CMK (cell line): ENCODE data around the gene POTEG.
"Not testable (repeated sequence)": the region's sequence is repeated elsewhere in the genome, so short reads cannot be mapped to it uniquely, and the experiment has no call there.

Experiments
- DNase-seq: peaks from one replicate; pipeline ENCODE4 v3.0.0-alpha.2; 2010; ENCODE audit warnings: low read depth

The POTEG gene

GRCh38 chr14:19434241-19434640, at the start of gene POTEG:
TSS of gene POTEG (minus strand) at chr14:19434341. CDS start at chr14:19434289, 52 bp downstream.
- DNase-seq: not testable (repeated sequence)

DNA sequence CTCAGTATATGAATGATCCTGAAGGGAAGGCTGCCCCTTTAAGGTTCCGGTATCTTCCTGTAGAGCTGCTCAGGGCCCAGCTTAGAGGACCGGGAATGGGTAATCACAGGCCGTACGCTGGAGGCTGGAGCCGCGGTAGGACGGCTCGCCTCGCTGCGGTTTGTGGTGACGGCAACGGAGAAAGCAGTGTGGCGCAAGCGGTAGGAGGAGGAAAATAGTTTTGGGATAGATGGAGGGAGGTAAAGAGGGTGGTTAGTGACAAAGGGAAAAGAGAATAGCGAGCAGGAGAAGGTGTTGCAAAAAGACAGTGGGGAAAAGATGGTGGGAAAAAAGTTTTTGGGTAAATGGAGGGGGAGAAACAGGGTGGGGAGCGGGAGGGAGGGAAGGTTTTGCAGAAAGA, 48.0 kb upstream of the POTEG start:
- not testable (repeated sequence) for DNase-seq

DNA sequence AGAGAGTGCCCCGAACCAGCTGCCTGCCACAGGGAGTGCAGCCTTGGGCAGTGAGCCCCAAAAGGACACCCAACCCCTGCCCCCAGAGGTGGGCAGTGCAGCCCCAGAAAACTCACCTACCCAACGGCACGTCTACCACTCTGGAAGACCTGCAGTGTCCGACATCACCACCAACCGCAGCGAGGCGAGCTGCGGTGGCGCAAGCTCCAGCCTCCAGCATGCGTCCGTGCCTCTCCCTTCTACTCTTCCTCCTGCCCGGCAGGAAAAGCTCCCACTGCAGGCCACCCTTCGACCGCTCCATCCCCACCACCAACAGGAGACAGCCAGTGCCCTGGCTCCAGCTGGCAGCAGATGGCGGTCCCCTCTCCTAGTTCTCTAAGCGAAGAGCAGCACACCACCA, 47.3 kb upstream of the POTEG start:
- DNase-seq: not testable (repeated sequence)

DNA sequence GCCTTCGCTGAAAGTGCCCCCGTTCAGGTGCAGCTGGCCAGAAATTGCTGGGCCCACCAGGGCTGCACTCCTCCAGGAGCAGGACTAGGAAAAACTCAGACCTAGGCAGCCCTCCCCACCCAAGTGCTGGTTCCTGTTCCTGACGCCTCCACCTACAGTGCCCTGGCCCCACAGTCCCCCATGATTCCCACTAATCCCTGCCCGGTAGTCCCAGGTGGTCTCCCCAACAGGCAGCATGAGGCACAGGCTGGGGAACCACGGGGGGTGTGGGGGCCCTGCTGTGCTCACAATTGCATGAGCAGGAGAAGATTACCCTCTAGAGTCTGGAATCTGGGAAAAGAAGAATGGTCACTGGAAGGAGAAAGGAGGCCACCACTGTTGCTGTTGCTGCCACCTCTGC, 46.4 kb upstream of the POTEG start:
- DNase-seq: not testable (repeated sequence)

DNA sequence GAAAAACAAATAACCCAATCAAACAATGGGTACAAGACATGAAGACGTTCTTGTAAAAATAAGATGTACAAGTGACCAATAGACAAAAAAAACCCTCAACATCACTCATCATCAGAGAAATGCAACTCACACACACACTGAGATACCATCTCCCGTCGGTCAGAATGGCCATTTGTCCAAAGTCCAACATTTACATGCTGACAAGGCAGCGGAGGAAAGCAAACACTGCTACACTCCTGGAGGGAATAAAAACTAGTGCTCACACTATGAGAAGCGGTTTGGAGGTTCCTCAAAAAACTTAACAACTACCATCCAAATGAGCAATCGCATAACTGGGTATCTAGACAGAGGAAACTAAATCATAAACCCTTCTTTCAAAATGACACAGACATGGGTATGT, 11.6 kb upstream of the POTEG start:
- DNase-seq: not testable (repeated sequence)

GRCh38 chr14:19439826-19440225, 5.7 kb upstream of the POTEG start:
- not testable (repeated sequence) for DNase-seq

- DNase-seq: not testable (repeated sequence)
Observed at GRCh38 chr14:19439219-19439618, 5.1 kb upstream of the POTEG start.

- not testable (repeated sequence) for DNase-seq
Observed at GRCh38 chr14:19437126-19437443, 2.9 kb upstream of the POTEG start.

DNA sequence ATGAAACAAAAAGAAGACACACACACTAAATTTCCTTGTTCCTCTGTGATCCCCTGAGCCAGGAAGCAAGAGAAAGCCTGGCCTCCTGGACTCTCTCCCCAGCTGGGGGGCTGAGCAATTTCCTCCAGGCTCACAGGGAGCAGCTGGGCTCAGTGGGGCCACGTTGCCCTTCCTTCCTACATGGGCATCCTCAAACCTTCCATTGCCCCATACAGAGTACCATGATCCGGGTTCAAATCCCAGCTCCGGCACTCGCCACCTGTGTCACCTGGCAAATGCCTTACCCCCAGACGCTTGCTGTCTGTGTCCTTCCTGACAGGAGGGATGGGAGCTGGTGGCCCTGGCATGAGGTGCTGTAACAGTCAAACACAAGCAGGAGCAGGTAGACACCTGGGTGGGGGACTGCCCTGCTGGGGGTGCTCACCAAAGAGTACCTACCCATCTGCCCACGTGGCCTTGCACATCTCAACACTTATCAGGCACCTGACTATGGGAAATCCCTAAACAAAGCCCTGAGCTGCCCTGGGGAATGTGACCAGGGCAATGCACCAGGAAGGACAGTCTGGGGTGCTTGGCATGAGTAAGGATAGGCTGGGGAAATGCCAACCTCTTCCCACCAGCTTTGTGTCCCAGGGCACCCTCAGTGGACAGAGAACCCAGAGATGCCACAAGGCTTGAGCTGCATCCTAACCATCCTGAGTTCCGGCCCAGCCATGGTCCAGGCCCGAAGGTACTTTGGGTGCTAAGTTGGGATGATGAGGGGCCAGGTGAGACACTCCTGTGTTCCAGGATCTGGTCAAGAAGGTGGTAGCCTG, 2.4 kb upstream of the POTEG start:
- DNase-seq: not testable (repeated sequence)

GRCh38 chr14:19435852-19436251, 1.7 kb upstream of the POTEG start:
- not testable (repeated sequence) for DNase-seq

DNA sequence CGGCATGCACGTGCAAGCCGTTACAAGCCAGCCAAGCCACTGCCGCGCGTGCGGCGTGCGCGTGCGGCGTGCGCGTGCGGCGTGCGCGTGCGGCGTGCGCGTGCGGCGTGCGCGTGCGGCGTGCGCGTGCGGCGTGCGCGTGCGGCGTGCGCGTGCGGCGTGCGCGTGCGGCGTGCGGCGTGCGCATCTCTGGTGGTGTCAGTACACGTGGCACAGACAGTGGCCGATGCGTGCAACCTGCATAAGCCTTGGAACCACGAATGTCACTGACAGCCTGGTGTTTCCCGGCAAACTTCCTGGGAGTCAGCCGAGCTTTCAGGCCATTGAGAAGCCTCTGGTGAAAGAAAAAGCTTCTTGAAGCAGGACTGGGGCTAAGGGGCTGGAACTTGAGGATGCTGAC, 750 bp upstream of the POTEG start:
- DNase-seq: not testable (repeated sequence)

DNA sequence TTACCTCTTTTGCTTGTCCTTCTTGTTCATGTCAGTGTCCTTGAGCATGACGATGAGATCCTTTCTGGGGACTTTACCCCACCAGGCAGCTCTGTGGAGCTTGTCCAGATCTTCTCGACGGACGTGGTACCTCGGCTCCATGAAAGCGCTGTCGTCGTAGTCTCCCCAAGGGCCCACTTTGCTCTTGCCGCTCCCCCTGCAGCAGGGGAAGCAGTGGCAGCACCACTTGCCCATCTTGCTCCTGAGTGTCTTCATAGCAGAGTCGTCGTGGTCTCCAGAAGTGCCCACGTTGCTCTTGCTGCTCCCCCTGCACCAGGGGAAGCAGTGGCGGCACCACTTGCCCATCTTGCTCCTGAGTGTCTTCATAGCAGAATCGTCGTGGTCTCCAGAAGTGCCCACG, 376 bp downstream of the POTEG start:
- not testable (repeated sequence) for DNase-seq

- not testable (repeated sequence) for DNase-seq
Observed at GRCh38 chr14:19408519-19408918, 25.6 kb downstream of the POTEG start.

DNA sequence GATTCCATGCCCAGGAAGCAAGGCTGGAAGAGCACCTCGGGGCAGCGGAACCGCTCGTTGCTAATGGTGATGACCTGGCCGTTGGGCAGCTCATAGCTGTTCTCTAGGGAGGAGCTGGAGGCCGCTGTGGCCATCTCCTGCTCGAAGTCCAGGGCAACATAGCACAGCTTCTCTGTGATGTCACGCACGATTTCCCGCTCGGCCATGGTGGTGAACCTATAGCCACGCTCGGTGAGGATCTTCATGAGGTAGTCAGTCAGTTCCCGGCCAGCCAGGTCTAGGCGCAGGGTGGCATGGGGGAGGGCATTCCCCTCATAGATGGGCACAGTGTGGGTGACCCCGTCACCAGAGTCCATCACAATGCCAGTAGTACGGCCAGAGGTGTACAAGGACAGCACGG, 32.0 kb downstream of the POTEG start:
- not testable (repeated sequence) for DNase-seq

GRCh38 chr14:19394727-19395126, 39.4 kb downstream of the POTEG start:
- DNase-seq: not testable (repeated sequence)

DNA sequence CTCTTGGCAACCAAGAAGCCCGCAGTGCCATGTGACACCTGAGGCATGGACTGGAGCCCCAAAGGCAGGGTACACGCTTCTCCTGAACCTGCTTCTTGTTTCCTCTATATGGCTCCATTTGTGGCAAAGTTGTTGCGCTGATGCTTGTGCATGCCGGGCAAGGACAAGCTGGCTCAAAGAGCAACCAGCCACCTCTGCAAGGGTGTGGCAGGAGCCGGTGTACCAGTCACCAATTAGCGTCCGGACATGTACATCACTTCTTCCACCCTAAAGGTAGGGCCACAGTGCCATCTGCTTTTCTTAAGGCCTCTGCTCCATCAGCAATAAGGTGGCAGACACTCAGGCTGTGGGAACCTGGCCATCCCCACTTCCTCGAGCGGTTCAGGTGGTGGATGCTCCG, 43.9 kb downstream of the POTEG start:
- DNase-seq: not testable (repeated sequence)

DNA sequence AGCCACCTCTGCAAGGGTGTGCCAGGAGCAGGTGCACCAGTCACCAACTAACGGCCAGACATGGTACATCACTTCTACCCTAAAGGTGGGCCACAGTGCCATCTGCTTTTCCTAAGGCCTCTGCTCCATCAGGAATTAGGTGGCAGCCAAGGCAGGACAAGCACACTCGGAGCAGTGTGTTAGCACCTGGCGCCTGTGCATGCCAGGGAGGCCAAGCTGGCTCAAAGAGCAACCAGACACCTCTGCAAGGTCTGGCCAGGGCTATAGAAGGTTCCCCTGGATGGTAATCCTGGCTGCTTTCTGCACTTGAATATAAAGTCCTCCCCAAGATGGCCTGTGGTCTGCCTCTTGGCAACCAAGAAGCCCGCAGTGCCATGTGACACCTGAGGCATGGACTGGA, 45.4 kb downstream of the POTEG start:
- DNase-seq: not testable (repeated sequence)

GRCh38 chr14:19386996-19387395, 47.1 kb downstream of the POTEG start:
- not testable (repeated sequence) for DNase-seq

DNA sequence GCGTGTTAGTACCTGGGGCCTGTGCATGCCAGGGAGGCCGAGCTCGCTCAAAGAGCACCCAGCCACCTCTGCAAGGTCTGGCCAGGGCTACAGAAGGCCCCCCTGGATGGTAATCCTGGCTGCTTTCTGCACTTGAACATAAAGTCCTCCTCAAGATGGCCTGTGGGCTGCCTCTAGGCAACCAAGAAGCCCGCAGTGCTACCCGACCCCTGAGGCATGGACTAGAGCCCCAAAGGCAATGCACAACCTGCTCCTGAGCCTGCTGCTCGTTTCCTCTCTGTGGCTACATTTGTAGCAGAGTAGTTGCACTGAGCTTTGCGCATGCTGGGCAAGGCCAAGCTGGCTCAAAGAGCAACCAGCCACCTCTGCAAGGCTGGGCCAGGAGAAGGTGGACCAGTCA, 47.8 kb downstream of the POTEG start:
- not testable (repeated sequence) for DNase-seq

GRCh38 chr14:19384088-19384781, 49.9 kb downstream of the POTEG start:
- not testable (repeated sequence) for DNase-seq

DNA sequence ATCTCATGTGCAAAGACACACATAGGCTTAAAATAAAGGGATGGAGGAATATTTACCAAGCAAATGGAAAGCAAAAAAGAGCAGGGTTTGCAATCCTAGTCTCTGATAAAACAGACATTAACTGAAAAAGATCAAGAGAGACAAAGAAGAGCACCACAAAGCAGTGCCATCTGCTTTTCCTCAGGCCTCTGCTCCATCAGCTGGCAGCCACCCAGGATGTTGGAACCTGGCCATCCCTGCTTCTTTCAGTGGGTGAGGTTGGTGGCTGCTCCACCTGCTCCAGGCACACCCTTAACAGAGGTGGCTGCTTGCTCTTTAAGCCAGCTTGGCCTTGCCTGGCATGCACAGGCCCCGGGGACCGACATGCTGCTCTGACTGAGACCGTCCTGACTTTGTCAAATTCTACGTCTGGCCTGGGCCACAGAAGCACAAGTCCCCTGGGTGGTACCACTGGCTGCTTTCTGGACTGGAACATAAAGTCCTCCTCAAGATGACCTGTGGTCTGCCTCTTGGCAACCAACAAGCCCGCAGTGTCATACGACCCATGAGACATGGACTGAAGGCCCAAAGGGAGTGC, 51.0 kb downstream of the POTEG start:
- not testable (repeated sequence) for DNase-seq

- not testable (repeated sequence) for DNase-seq
Observed at GRCh38 chr14:19380137-19380536, 54.0 kb downstream of the POTEG start.

DNA sequence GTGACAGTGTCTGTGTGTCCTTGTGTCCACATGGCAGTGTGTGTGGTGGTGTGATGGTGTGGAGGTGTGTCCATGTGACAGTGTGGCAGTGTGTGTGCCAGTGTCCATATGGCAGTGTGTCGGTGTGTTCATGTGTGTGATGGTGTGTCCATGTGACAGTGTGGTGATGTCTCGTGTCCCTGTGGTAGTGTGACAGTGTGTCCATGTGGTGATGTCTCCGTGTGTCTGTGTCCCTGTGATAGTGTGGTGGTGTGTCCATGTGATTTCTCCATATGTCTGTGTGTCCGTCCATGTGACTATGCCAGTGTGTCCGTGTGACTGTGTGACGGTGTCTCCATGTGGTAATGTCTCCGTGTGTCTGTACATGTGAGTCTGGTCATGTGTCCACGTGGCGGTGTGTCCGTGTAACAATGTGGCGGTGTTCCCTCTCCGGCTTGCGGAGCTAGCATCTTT, 59.7 kb downstream of the POTEG start:
- not testable (repeated sequence) for DNase-seq
